Stimulated activated effector memory CD8-positive, alpha-beta T cell treated with anti-CD3 and anti-CD28 coated beads, Interleukin-12 subunit alpha, Interleukin-12 subunit beta, amount 100 ng/mL, for 72 hours (primary cell): ENCODE measurements around the gene MRC2.
"Not testable (repeated sequence)": the region's sequence is repeated elsewhere in the genome, so short reads cannot be mapped to it uniquely, and the experiment has no call there.

Experiments
- ATAC-seq: fragments of 150-1000 bp; cut with Tn5 transposase; 2 replicates; pipeline ENCODE4 v1.10.0; 2021
- DNase-seq, 2 donors: peaks; one replicate each; pipeline ENCODE4 v3.0.0; 2021 to 2022; ENCODE audit warnings: low spot score in 2 of 2
- H3K27ac Mint-ChIP-seq: one replicate; pipeline ENCODE4 v1.8.0; 2022; ENCODE audit warnings: mild to moderate bottlenecking, mixed read lengths
- H3K36me3 Mint-ChIP-seq: one replicate; pipeline ENCODE4 v1.8.0; 2022; ENCODE audit warnings: mild to moderate bottlenecking, mixed read lengths
- H3K4me1 Mint-ChIP-seq: one replicate; pipeline ENCODE4 v1.8.0; 2022; ENCODE audit warnings: mixed read lengths
- H3K4me3 Mint-ChIP-seq: one replicate; pipeline ENCODE4 v1.8.0; 2022; ENCODE audit warnings: mild to moderate bottlenecking, mixed read lengths
- H3K9me3 Mint-ChIP-seq: one replicate; pipeline ENCODE4 v1.8.0; 2022; ENCODE audit warnings: mixed read lengths

MRC2 gene

GRCh38 chr17:62627219-62627903 lies at the start of gene MRC2:
MRC2 (plus strand) TSS chr17:62627670; CDS start chr17:62627803, 133 bp downstream.
- ATAC-seq: peak; percentile 77
- peaks cover 6% of the 10 kb centered on the region for H3K36me3 Mint-ChIP-seq
- no peaks in the 10 kb centered on the region for H3K9me3 Mint-ChIP-seq
- H3K27ac Mint-ChIP-seq: peak within 1 kb of the TSS; percentile 89
- DNase-seq: peak in 1 of 2 donors; percentile 28
- H3K4me3 Mint-ChIP-seq: peak within 1 kb of the TSS; percentile 87
- peaks cover 20% of the 10 kb centered on the region for H3K4me1 Mint-ChIP-seq

GRCh38 chr17:62578757-62579487 lies 48.5 kb upstream of the MRC2 start:
- Mint-ChIP-seq H3K4me3 (no peak overlapping the region), H3K36me3 (peaks cover 95% of the 10 kb centered on the region), H3K27ac (peak overlapping the region; percentile 71), H3K9me3 (no peaks in the 10 kb centered on the region), H3K4me1 (no peaks in the 10 kb centered on the region)
- DNase-seq (no peak), ATAC-seq (no peak)

- Mint-ChIP-seq H3K9me3 (no peaks in the 10 kb centered on the region), H3K4me3 (no peak overlapping the region), H3K36me3 (peaks cover 94% of the 10 kb centered on the region), H3K27ac (no peak overlapping the region), H3K4me1 (no peaks in the 10 kb centered on the region)
- ATAC-seq (no peak), DNase-seq (no peak)
Observed at GRCh38 chr17:62580947-62581346, 46.5 kb upstream of the MRC2 start.

- peaks cover 94% of the 10 kb centered on the region for H3K36me3 Mint-ChIP-seq
- H3K27ac Mint-ChIP-seq: peak overlapping the region; percentile 34
- no peak for DNase-seq
- no peak for ATAC-seq
- no peaks in the 10 kb centered on the region for H3K4me1 Mint-ChIP-seq
- H3K9me3 Mint-ChIP-seq: no peaks in the 10 kb centered on the region
- H3K4me3 Mint-ChIP-seq: no peak overlapping the region
Observed at GRCh38 chr17:62581764-62582163, 45.7 kb upstream of the MRC2 start.

- ATAC-seq: no peak
- no peaks in the 10 kb centered on the region for H3K4me1 Mint-ChIP-seq
- peaks cover 88% of the 10 kb centered on the region for H3K36me3 Mint-ChIP-seq
- H3K4me3 Mint-ChIP-seq: no peak overlapping the region
- no peaks in the 10 kb centered on the region for H3K9me3 Mint-ChIP-seq
- DNase-seq: no peak
- no peak overlapping the region for H3K27ac Mint-ChIP-seq
Observed at GRCh38 chr17:62587554-62587953, 39.9 kb upstream of the MRC2 start.

- no peak for ATAC-seq
- DNase-seq: no peak
- no peaks in the 10 kb centered on the region for H3K9me3 Mint-ChIP-seq
- H3K4me1 Mint-ChIP-seq: no peaks in the 10 kb centered on the region
- H3K4me3 Mint-ChIP-seq: no peak overlapping the region
- peak overlapping the region; percentile 33 for H3K27ac Mint-ChIP-seq
- H3K36me3 Mint-ChIP-seq: peaks cover 82% of the 10 kb centered on the region
Observed at GRCh38 chr17:62588109-62588508, 39.4 kb upstream of the MRC2 start.

- DNase-seq (no peak), ATAC-seq (no peak)
- H3K4me1 Mint-ChIP-seq: no peaks in the 10 kb centered on the region
- no peak overlapping the region for H3K27ac Mint-ChIP-seq
- H3K9me3 Mint-ChIP-seq: no peaks in the 10 kb centered on the region
- no peak overlapping the region for H3K4me3 Mint-ChIP-seq
- H3K36me3 Mint-ChIP-seq: peaks cover 76% of the 10 kb centered on the region
Observed at GRCh38 chr17:62591333-62591732, 36.1 kb upstream of the MRC2 start.

- ATAC-seq, H3K9me3 Mint-ChIP-seq: not testable (repeated sequence)
- H3K36me3 Mint-ChIP-seq: peaks cover 76% of the 10 kb centered on the region
Observed at GRCh38 chr17:62591822-62592221, 35.6 kb upstream of the MRC2 start.

GRCh38 chr17:62592341-62593099 lies 35.0 kb upstream of the MRC2 start:
- no peaks in the 10 kb centered on the region for H3K4me1 Mint-ChIP-seq
- no peaks in the 10 kb centered on the region for H3K9me3 Mint-ChIP-seq
- DNase-seq (no peak), ATAC-seq (no peak)
- H3K36me3 Mint-ChIP-seq: peaks cover 76% of the 10 kb centered on the region
- H3K4me3 Mint-ChIP-seq: no peak overlapping the region
- H3K27ac Mint-ChIP-seq: no peak overlapping the region

More at GRCh38 chr17:62591822-62592221, 35.6 kb upstream of the MRC2 start:
- not testable (repeated sequence) for DNase-seq, H3K27ac Mint-ChIP-seq, H3K4me3 Mint-ChIP-seq, H3K4me1 Mint-ChIP-seq

- Mint-ChIP-seq H3K4me1 (no peaks in the 10 kb centered on the region), H3K36me3 (peaks cover 82% of the 10 kb centered on the region), H3K27ac (no peak overlapping the region), H3K4me3 (no peak overlapping the region), H3K9me3 (no peaks in the 10 kb centered on the region)
- no peak for DNase-seq
- ATAC-seq: no peak
Observed at GRCh38 chr17:62595484-62595883, 32.0 kb upstream of the MRC2 start.

GRCh38 chr17:62596662-62597061 lies 30.8 kb upstream of the MRC2 start:
- no peak overlapping the region for H3K27ac Mint-ChIP-seq
- ATAC-seq: no peak
- DNase-seq: no peak
- H3K4me3 Mint-ChIP-seq: no peak overlapping the region
- H3K4me1 Mint-ChIP-seq: no peaks in the 10 kb centered on the region
- H3K36me3 Mint-ChIP-seq: peaks cover 82% of the 10 kb centered on the region
- H3K9me3 Mint-ChIP-seq: no peaks in the 10 kb centered on the region

- no peak for DNase-seq
- H3K4me1 Mint-ChIP-seq: no peaks in the 10 kb centered on the region
- H3K27ac Mint-ChIP-seq: no peak overlapping the region
- ATAC-seq: no peak
- peaks cover 83% of the 10 kb centered on the region for H3K36me3 Mint-ChIP-seq
- H3K4me3 Mint-ChIP-seq: no peak overlapping the region
- H3K9me3 Mint-ChIP-seq: no peaks in the 10 kb centered on the region
Observed at GRCh38 chr17:62597150-62597549, 30.3 kb upstream of the MRC2 start.

- H3K9me3 Mint-ChIP-seq: no peaks in the 10 kb centered on the region
- H3K4me3 Mint-ChIP-seq: no peak overlapping the region
- DNase-seq (no peak), ATAC-seq (no peak)
- no peaks in the 10 kb centered on the region for H3K4me1 Mint-ChIP-seq
- peaks cover 91% of the 10 kb centered on the region for H3K36me3 Mint-ChIP-seq
- peak overlapping the region; percentile 24 for H3K27ac Mint-ChIP-seq
Observed at GRCh38 chr17:62597920-62598319, 29.6 kb upstream of the MRC2 start.

- Mint-ChIP-seq H3K27ac (peak overlapping the region; percentile 26), H3K4me1 (no peaks in the 10 kb centered on the region), H3K9me3 (no peaks in the 10 kb centered on the region), H3K36me3 (peaks cover 97% of the 10 kb centered on the region), H3K4me3 (no peak overlapping the region)
- ATAC-seq (no peak), DNase-seq (no peak)
Observed at GRCh38 chr17:62599964-62600657, 27.4 kb upstream of the MRC2 start.

GRCh38 chr17:62600805-62601204 lies 26.7 kb upstream of the MRC2 start:
- Mint-ChIP-seq H3K4me3 (no peak overlapping the region), H3K9me3 (no peaks in the 10 kb centered on the region), H3K4me1 (no peaks in the 10 kb centered on the region), H3K36me3 (peaks cover 100% of the 10 kb centered on the region), H3K27ac (peak overlapping the region; percentile 43)
- ATAC-seq: no peak
- DNase-seq: no peak
